Caco-2 (cell line): ENCODE data around the gene TBL1X. TPM values are rescaled to one million over a fixed set of nuclear protein-coding genes. Genes with fewer than 3 reads are reported as not detected.

ENCODE experiments used
- BruUV-seq: library from RNA; stranded (reverse); fragments of 400-500 nt; replicated peaks from 2 replicates; lab custom pipeline; 2021; lab: Mats Ljungman, UMichigan
- CTCF ChIA-PET: fragments of 300-600 bp; sonication (Branson Sonifier 250); formaldehyde crosslinking; loops from one replicate; lab custom pipeline; 2022; ENCODE audit warnings: antibody characterized with exemption; lab: Charles Lee
- POLR2A ChIA-PET: fragments of 300-600 bp; sonication (Branson Sonifier 250); formaldehyde crosslinking; loops from one replicate; lab custom pipeline; 2022; ENCODE audit warnings: antibody characterized with exemption; lab: Charles Lee
- DNase-seq, 2 experiments: peaks; one replicate each; pipeline versions ENCODE4 v3.0.0 to v3.0.0-alpha.2; 2020 to 2022
- H3K27me3 ChIP-seq: replicated peaks from 2 replicates; pipeline ENCODE4 v1.6.0; 2011; ENCODE audit warnings: low read length; ENCODE audit not compliant: control insufficient read depth, insufficient read depth
- H3K36me3 ChIP-seq: 2 replicates; pipeline ENCODE4 v1.5.1; 2011; ENCODE audit warnings: low read length; ENCODE audit not compliant: control insufficient read depth, insufficient read depth
- H3K4me1 ChIP-seq: fragments of 250-450 bp; sonication (Bioruptor Pico); 2 replicates; pipeline ENCODE4 v1.5.1; 2020; ENCODE audit warnings: mild to moderate bottlenecking
- H3K4me3 ChIP-seq: 2 replicates; pipeline ENCODE4 v1.5.1; 2011; ENCODE audit warnings: low read depth, mild to moderate bottlenecking, control low read depth, low read length
- H3K9me3 ChIP-seq: fragments of 250-450 bp; sonication (Bioruptor Pico); 2 replicates; pipeline ENCODE4 v1.5.1; 2020; ENCODE audit warnings: mild to moderate bottlenecking, moderate library complexity
- H3K27ac Mint-ChIP-seq: one replicate; pipeline ENCODE4 v1.8.0; 2022; ENCODE audit warnings: mixed read lengths; ENCODE audit not compliant: unreplicated experiment
- H3K27me3 Mint-ChIP-seq: one replicate; pipeline ENCODE4 v1.8.0; 2022; ENCODE audit warnings: mixed read lengths; ENCODE audit not compliant: insufficient read depth, unreplicated experiment
- H3K36me3 Mint-ChIP-seq: one replicate; pipeline ENCODE4 v1.8.0; 2022; ENCODE audit warnings: mild to moderate bottlenecking, mixed read lengths; ENCODE audit not compliant: insufficient read depth, unreplicated experiment
- H3K4me1 Mint-ChIP-seq: one replicate; pipeline ENCODE4 v1.8.0; 2022; ENCODE audit warnings: low read depth, mixed read lengths; ENCODE audit not compliant: unreplicated experiment
- H3K4me3 Mint-ChIP-seq: one replicate; pipeline ENCODE4 v1.8.0; 2022; ENCODE audit warnings: mild to moderate bottlenecking, moderate library complexity, mixed read lengths; ENCODE audit not compliant: unreplicated experiment
- H3K9me3 Mint-ChIP-seq: one replicate; pipeline ENCODE4 v1.8.0; 2022; ENCODE audit warnings: mixed read lengths; ENCODE audit not compliant: unreplicated experiment
- CTCF ChIP-seq, 2 experiments: fragments of 200-600 bp in 1 of 2; IDR thresholded peaks; 1 replicate in 1 of 2; 2 replicates in 1 of 2; pipeline versions ENCODE4 v1.5.1 to v1.8.0; 2011 to 2022; ENCODE audit warnings: antibody characterized with exemption in 1 of 2, control low read depth in 1 of 2, inconsistent platforms in 1 of 2, low read depth in 1 of 2, low read length in 1 of 2, mild to moderate bottlenecking in 1 of 2, moderate library complexity in 1 of 2; ENCODE audit not compliant: insufficient read depth in 1 of 2, severe bottlenecking in 1 of 2, unreplicated experiment in 1 of 2
- intact Hi-C: fragments of 100-400 bp; cut with micrococcal nuclease; formaldehyde crosslinking; loops from one replicate; pipeline ENCODE4 v1.10.0; 2022; ENCODE audit not compliant: unreplicated experiment
- total RNA-seq: library from RNA; stranded (reverse); gene quantifications from 2 replicates; pipeline ENCODE4 v1.2.3, GENCODE V29; 2022

The TBL1X gene
- total RNA-seq, 1 experiment from 2014 or later: 84.2 TPM

DNA sequence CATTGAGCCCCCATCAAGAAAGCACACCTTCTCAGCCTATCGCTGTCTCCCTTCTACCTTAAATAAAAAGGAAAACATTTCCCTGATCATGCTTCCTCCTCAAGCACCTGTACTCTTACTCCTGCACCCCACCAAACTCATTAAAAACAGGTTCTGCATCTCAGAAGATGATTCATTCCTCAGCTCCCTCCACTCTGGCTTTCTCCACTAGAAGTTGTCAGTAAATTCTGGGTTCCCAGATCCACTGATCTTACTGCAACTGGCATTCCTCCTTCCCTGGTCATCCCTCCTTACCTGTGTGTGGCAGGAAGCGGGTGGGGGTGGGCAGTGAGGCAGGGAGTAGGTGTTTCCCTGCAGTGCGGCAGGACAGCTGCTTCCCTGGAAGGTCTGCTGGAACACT lies 192.0 kb downstream of the TBL1X start:
- no TSS peak for BruUV-seq
- DNase-seq: no peak
- H3K36me3 ChIP-seq: peaks cover 2% of the 10 kb centered on the region; the same call in 1 of the 2 replicates
- Mint-ChIP-seq H3K27me3 (no peaks in the 10 kb centered on the region), H3K4me3 (no peak overlapping the region), H3K9me3 (no peaks in the 10 kb centered on the region), H3K36me3 (peaks cover 35% of the 10 kb centered on the region), H3K4me1 (peaks cover 5% of the 10 kb centered on the region), H3K27ac (no peak overlapping the region)
- intact Hi-C loops: no loop called here
- H3K4me1 ChIP-seq: no peaks in the 10 kb centered on the region
- no peaks in the 10 kb centered on the region for H3K27me3 ChIP-seq
- no peak overlapping the region for H3K4me3 ChIP-seq
- no peak for TF ChIP-seq CTCF (IDR thresholded peaks at IDR 0.05; ENCODE audit: insufficient read depth in 1 of 2, low read depth in 1 of 2, low read length in 1 of 2, severe bottlenecking in 1 of 2, unreplicated experiment in 1 of 2)
- CTCF ChIA-PET: interaction anchor here (0.6 kb wide), 1 partner anchor 65 kb away, joined by 3 read pairs; no protein-coding TSS in a partner anchor
- POLR2A ChIA-PET: no interaction called here
- no peaks in the 10 kb centered on the region for H3K9me3 ChIP-seq

DNA sequence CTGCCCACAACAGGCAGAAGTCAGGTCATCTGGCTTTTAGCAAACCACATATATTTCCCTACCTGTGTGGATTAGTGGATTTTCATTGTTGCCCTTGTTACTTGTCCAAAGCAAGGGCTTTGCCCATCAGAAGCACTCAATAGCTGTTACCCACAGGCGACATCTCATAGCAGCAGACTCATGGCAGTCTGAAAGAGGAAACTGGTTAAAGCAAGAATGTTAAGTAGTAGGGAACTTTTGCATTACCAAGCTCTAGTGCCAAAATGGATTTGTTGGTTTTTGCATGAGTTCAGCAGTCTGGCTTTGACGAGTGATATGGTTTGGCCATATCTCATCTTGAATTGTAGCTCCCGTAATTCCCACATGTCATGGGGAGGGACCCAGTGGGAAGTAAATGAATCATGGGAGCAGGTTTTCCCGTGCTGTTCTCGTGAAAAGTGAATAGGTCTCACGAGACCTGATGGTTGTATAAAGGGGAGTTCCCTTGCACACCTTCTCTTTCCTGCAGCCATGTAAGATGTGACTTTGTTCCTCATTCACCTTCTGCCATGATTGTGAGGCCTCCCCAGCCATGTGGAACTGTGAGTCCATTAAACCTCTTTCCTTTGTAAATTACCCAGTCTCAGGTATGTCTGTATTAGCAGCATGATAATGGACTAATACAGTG lies 192.9 kb downstream of the TBL1X start:
- ChIA-PET CTCF (no interaction called here), POLR2A (no interaction called here)
- Histone ChIP-seq H3K4me1 (no peaks in the 10 kb centered on the region), H3K36me3 (peaks cover 2% of the 10 kb centered on the region; the same call in 1 of the 2 replicates), H3K9me3 (no peaks in the 10 kb centered on the region), H3K27me3 (no peaks in the 10 kb centered on the region), H3K4me3 (no peak overlapping the region)
- H3K4me3 Mint-ChIP-seq: no peak overlapping the region
- H3K9me3 Mint-ChIP-seq: no peaks in the 10 kb centered on the region
- peaks cover 40% of the 10 kb centered on the region for H3K36me3 Mint-ChIP-seq
- H3K4me1 Mint-ChIP-seq: peaks cover 5% of the 10 kb centered on the region
- H3K27ac Mint-ChIP-seq: no peak overlapping the region
- DNase-seq: no peak
- TF ChIP-seq CTCF (IDR thresholded peaks at IDR 0.05; ENCODE audit: insufficient read depth in 1 of 2, low read depth in 1 of 2, low read length in 1 of 2, severe bottlenecking in 1 of 2, unreplicated experiment in 1 of 2): no peak
- intact Hi-C loops: no loop called here
- H3K27me3 Mint-ChIP-seq: no peaks in the 10 kb centered on the region
- no TSS peak for BruUV-seq

DNA sequence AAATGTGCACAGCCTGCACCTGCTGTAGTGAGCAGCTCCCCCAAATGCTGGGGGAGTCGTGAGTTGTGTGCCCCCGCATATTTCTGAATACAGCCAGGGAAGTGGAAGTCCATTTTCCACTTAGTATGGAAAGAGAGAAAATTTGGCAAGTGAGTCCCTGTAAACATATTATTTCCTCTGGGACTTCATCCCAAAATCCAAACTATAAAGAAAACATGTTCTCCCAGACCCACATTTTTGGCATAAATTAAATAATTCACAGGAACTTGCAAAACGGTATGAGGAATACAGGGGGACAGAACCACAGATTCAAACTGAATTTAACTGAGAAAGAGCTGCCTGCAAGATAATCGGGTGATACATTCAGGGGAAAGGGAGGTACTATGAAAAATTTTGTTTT lies 193.6 kb downstream of the TBL1X start:
- H3K4me3 Mint-ChIP-seq: no peak overlapping the region
- Histone ChIP-seq H3K4me1 (no peaks in the 10 kb centered on the region), H3K4me3 (no peak overlapping the region), H3K27me3 (no peaks in the 10 kb centered on the region), H3K36me3 (peaks cover 2% of the 10 kb centered on the region; the same call in 1 of the 2 replicates), H3K9me3 (no peaks in the 10 kb centered on the region)
- no peaks in the 10 kb centered on the region for H3K9me3 Mint-ChIP-seq
- TF ChIP-seq CTCF (IDR thresholded peaks at IDR 0.05; ENCODE audit: insufficient read depth in 1 of 2, low read depth in 1 of 2, low read length in 1 of 2, severe bottlenecking in 1 of 2, unreplicated experiment in 1 of 2): no peak
- no peak overlapping the region for H3K27ac Mint-ChIP-seq
- intact Hi-C loops: no loop called here
- H3K36me3 Mint-ChIP-seq: peaks cover 45% of the 10 kb centered on the region
- peaks cover 5% of the 10 kb centered on the region for H3K4me1 Mint-ChIP-seq
- BruUV-seq: no TSS peak
- POLR2A ChIA-PET: no interaction called here
- H3K27me3 Mint-ChIP-seq: no peaks in the 10 kb centered on the region
- no peak for DNase-seq
- CTCF ChIA-PET: no interaction called here
